HL-60 (cell line): ENCODE data around the gene NCDN.

Experiments
- DNase-seq, 2 experiments: peaks; one replicate each; pipeline ENCODE4 v3.0.0-alpha.2; 2010 to 2020; ENCODE audit warnings: low read depth in 1 of 2, low spot score in 1 of 2
- H3K27ac ChIP-seq: fragments of 250-450 bp; sonication (Bioruptor Pico); replicated peaks from 2 replicates; pipeline ENCODE4 v1.5.1; 2020; ENCODE audit warnings: mild to moderate bottlenecking, moderate library complexity
- H3K27me3 ChIP-seq: fragments of 250-450 bp; sonication (Bioruptor Pico); 2 replicates; pipeline ENCODE4 v1.5.1; 2021; ENCODE audit warnings: mild to moderate bottlenecking, moderate library complexity; ENCODE audit not compliant: insufficient read depth, poor library complexity, severe bottlenecking
- H3K4me3 ChIP-seq: replicated peaks from 2 replicates; pipeline ENCODE4 v1.5.1; 2011; ENCODE audit warnings: mild to moderate bottlenecking, control low read depth, low read length; ENCODE audit not compliant: insufficient read depth
- GABPA ChIP-seq: IDR thresholded peaks from 2 replicates; pipeline ENCODE4 v1.6.1; 2012; ENCODE audit warnings: low read depth
- POLR2AphosphoS5 ChIP-seq: IDR thresholded peaks from 2 replicates; pipeline ENCODE4 v1.6.1; 2012; ENCODE audit warnings: low read depth
- REST ChIP-seq: IDR thresholded peaks from 2 replicates; pipeline ENCODE4 v1.6.1; 2012; ENCODE audit warnings: low read depth; ENCODE audit not compliant: insufficient replicate concordance
- SPI1 ChIP-seq: IDR thresholded peaks from 2 replicates; pipeline ENCODE4 v1.6.1; 2012; ENCODE audit warnings: low read depth, mild to moderate bottlenecking, borderline replicate concordance
- TF ChIP-seq, protein P1 (sequence below): IDR thresholded peaks from one replicate; pipeline ENCODE4 v1.5.1; 2011; ENCODE audit warnings: low read length, control low read depth, inconsistent platforms; ENCODE audit not compliant: insufficient read depth

The NCDN gene

GRCh38 chr1:35569936-35570335 is 12.3 kb downstream of the NCDN start:
- Histone ChIP-seq H3K4me3 (no peak overlapping the region), H3K27me3 (no peaks in the 10 kb centered on the region), H3K27ac (no peak overlapping the region)
- TF ChIP-seq GABPA (no peak), POLR2AphosphoS5 (no peak), REST (no peak), SPI1 (no peak)
- TF ChIP-seq, protein P1, sequence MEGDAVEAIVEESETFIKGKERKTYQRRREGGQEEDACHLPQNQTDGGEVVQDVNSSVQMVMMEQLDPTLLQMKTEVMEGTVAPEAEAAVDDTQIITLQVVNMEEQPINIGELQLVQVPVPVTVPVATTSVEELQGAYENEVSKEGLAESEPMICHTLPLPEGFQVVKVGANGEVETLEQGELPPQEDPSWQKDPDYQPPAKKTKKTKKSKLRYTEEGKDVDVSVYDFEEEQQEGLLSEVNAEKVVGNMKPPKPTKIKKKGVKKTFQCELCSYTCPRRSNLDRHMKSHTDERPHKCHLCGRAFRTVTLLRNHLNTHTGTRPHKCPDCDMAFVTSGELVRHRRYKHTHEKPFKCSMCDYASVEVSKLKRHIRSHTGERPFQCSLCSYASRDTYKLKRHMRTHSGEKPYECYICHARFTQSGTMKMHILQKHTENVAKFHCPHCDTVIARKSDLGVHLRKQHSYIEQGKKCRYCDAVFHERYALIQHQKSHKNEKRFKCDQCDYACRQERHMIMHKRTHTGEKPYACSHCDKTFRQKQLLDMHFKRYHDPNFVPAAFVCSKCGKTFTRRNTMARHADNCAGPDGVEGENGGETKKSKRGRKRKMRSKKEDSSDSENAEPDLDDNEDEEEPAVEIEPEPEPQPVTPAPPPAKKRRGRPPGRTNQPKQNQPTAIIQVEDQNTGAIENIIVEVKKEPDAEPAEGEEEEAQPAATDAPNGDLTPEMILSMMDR, result no peak
- DNase-seq, result no peak

DNA sequence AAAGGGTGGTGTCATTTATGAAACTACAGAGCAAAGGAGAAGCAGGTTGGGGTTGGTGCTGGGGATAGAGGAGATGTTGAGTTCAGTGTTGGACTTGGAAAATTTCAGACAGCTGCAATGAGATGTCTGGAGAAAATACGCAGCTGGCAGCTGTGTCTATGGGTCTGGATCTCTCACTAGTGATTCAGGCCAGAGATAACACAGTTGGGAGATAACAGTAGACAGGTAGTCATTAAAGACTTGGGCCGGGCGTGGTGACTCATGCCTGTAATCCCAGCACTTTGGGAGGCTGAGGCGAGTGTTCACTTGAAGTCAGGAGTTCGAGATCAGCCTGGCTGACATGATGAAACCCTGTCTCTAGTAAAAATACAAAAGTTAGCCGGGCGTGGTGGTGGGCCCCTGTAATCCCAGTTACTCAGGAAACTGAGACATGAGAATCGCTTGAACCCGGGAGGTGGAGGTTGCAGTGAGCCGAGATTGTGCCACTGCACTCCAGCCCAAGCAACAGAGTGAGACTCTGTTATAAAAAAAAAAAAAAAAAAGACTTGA is 13.1 kb downstream of the NCDN start:
- Histone ChIP-seq H3K4me3 (no peak overlapping the region), H3K27me3 (no peaks in the 10 kb centered on the region), H3K27ac (no peak overlapping the region)
- DNase-seq, result no peak
- TF ChIP-seq POLR2AphosphoS5, result no peak
- TF ChIP-seq SPI1, result no peak
- TF ChIP-seq GABPA, result no peak
- TF ChIP-seq REST, result no peak
- TF ChIP-seq, protein P1, result no peak

DNA sequence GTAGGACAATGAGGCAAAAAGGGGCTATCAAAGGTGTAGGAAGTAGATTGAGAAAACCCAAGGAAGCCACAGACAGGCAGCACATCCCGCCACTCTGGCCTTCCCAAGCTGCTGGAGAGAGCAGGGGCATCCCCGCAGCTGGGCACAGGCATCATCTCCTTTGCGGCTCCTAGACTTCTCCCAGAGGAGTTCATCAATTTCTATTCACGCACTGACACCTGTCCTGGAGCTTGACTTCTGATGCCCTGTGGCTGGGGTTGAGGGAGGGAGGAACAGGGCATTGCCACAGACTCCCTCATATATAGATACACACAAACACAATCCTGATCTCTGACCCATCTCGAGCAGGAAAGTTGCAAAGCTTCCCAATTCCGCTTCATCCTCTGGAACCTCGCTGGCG is 13.7 kb downstream of the NCDN start:
- DNase-seq, result no peak
- Histone ChIP-seq H3K4me3 (no peak overlapping the region), H3K27ac (no peak overlapping the region), H3K27me3 (no peaks in the 10 kb centered on the region)
- TF ChIP-seq SPI1 (no peak), GABPA (no peak), REST (no peak), POLR2AphosphoS5 (no peak)
- TF ChIP-seq, protein P1, result no peak
